HCT116 (cell line): ENCODE results near the gene ATN1. TPM values are rescaled to one million over a fixed set of nuclear protein-coding genes. Genes with fewer than 3 reads are reported as not detected.

ENCODE experiments used
- ATAC-seq: fragments of 200-7000 bp; cut with Tn5 transposase; 2 replicates; pipeline ENCODE4 v1.9.1; 2020; ENCODE audit warnings: mild to moderate bottlenecking, moderate library complexity
- BruUV-seq: library from RNA; stranded (reverse); fragments of 400-500 nt; replicated peaks from 2 replicates; lab custom pipeline; 2021; lab: Mats Ljungman, UMichigan
- CTCF ChIA-PET: fragments of 300-600 bp; sonication (Branson Sonifier 250); formaldehyde crosslinking; loops from one replicate; lab custom pipeline; 2021; ENCODE audit warnings: antibody characterized with exemption; lab: Charles Lee
- POLR2A ChIA-PET: fragments of 300-600, 350-600 bp; sonication (Branson Sonifier 250); formaldehyde crosslinking; loops from one replicate; lab custom pipeline; 2021; ENCODE audit warnings: antibody characterized with exemption; lab: Charles Lee
- RAD21 ChIA-PET, 2 experiments: fragments of 300-600 bp; sonication (Branson Sonifier 250); formaldehyde crosslinking; loops; one replicate each; lab custom pipeline; 2023; ENCODE audit warnings: low total read pairs in 2 of 2; ENCODE audit not compliant: uncharacterized antibody in 2 of 2, unreplicated experiment in 2 of 2, low non-redundant PET in 1 of 2; lab: Charles Lee
- DNase-seq: peaks from one replicate; pipeline ENCODE4 v3.0.0-alpha.2; 2010; ENCODE audit warnings: low read depth, low spot score
- H2AFZ ChIP-seq: fragments of 200-600 bp; shearing (Covaris generic), sonication (generic); 2 replicates; pipeline ENCODE4 v1.6.1; 2017; ENCODE audit warnings: low read depth, mixed run types, mixed read lengths, antibody characterized with exemption, low read length; ENCODE audit not compliant: poor library complexity, severe bottlenecking
- H3K27ac ChIP-seq: 2 replicates; pipeline ENCODE4 v1.5.1; 2012; ENCODE audit warnings: low read depth, low read length
- H3K27me3 ChIP-seq: fragments of 200-600 bp; sonication (generic); 2 replicates; pipeline ENCODE4 v1.6.1; 2016; ENCODE audit warnings: mixed run types, low read length, mixed read lengths; ENCODE audit not compliant: insufficient read depth
- H3K36me3 ChIP-seq, 2 experiments: fragments of 200-500 bp in 1 of 2; fragments of 200-600 bp in 1 of 2; sonication (Bioruptor generic) in 1 of 2; sonication (generic) in 1 of 2; 2 replicates each; pipeline versions ENCODE4 v1.5.1 to v1.6.1; 2014 to 2016; ENCODE audit warnings: low read length in 2 of 2, inconsistent platforms in 1 of 2, mixed read lengths in 1 of 2, mixed run types in 1 of 2; ENCODE audit not compliant: insufficient read depth in 2 of 2, control insufficient read depth in 1 of 2
- H3K4me1 ChIP-seq, 2 experiments: fragments of 200-600 bp in 1 of 2; sonication (generic) in 1 of 2; 2 replicates each; pipeline versions ENCODE4 v1.5.1 to v1.6.1; 2012 to 2017; ENCODE audit warnings: low read length in 2 of 2, inconsistent platforms in 1 of 2, mild to moderate bottlenecking in 1 of 2, mixed read lengths in 1 of 2, mixed run types in 1 of 2, moderate library complexity in 1 of 2; ENCODE audit not compliant: insufficient read depth in 2 of 2, control insufficient read depth in 1 of 2
- H3K4me2 ChIP-seq: fragments of 200-600 bp; sonication (generic); 2 replicates; pipeline ENCODE4 v1.6.1; 2017; ENCODE audit warnings: mixed run types, low read length, mixed read lengths
- H3K4me3 ChIP-seq, 2 experiments: fragments of 200-600 bp in 1 of 2; sonication (generic) in 1 of 2; replicated peaks in 1 of 2; 2 replicates each; pipeline ENCODE4 v1.5.1; 2011 to 2016; ENCODE audit warnings: low read length in 2 of 2, control low read depth in 1 of 2, low read depth in 1 of 2, mild to moderate bottlenecking in 1 of 2, mixed read lengths in 1 of 2, mixed run types in 1 of 2
- H3K79me2 ChIP-seq: fragments of 200-600 bp; sonication (generic); 2 replicates; pipeline ENCODE4 v1.6.1; 2017; ENCODE audit warnings: mild to moderate bottlenecking, mixed run types, low read length, moderate library complexity, mixed read lengths; ENCODE audit not compliant: insufficient read depth
- H3K9ac ChIP-seq: fragments of 200-600 bp; sonication (generic); 2 replicates; pipeline ENCODE4 v1.6.1; 2016; ENCODE audit warnings: low read length, mixed read lengths
- H3K9me2 ChIP-seq: fragments of 200-600 bp; sonication (generic), shearing (Covaris generic); 2 replicates; pipeline ENCODE4 v1.6.1; 2017; ENCODE audit warnings: mixed run types, mild to moderate bottlenecking, moderate library complexity; ENCODE audit not compliant: insufficient read depth
- H3K9me3 ChIP-seq, 2 experiments: fragments of 200-500 bp in 1 of 2; fragments of 200-600 bp in 1 of 2; sonication (Bioruptor generic) in 1 of 2; sonication (generic) in 1 of 2; 2 replicates each; pipeline ENCODE4 v1.6.1; 2014 to 2017; ENCODE audit warnings: low read length in 2 of 2, mixed read lengths in 2 of 2, inconsistent platforms in 1 of 2, low read depth in 1 of 2, mild to moderate bottlenecking in 1 of 2, mixed run types in 1 of 2, moderate library complexity in 1 of 2; ENCODE audit not compliant: control insufficient read depth in 1 of 2, insufficient read depth in 1 of 2
- H4K20me1 ChIP-seq: fragments of 200-600 bp; sonication (generic), shearing (Covaris generic); 2 replicates; pipeline ENCODE4 v1.6.1; 2017; ENCODE audit warnings: mixed run types, mild to moderate bottlenecking, moderate library complexity; ENCODE audit not compliant: insufficient read depth
- CEBPB ChIP-seq: IDR thresholded peaks from 2 replicates; pipeline ENCODE4 v1.6.1; 2012; ENCODE audit warnings: low read depth
- RAD21 ChIP-seq: IDR thresholded peaks from 2 replicates; pipeline ENCODE4 v1.6.1; 2012; ENCODE audit warnings: low read depth, mild to moderate bottlenecking
- SIN3A ChIP-seq: IDR thresholded peaks from 2 replicates; pipeline ENCODE4 v1.6.1; 2012; ENCODE audit warnings: low read depth
- SP1 ChIP-seq: IDR thresholded peaks from 2 replicates; pipeline ENCODE4 v1.6.1; 2012; ENCODE audit warnings: low read depth
- ZFX ChIP-seq: fragments of 450-650 bp; IDR thresholded peaks from 2 replicates; pipeline ENCODE4 v1.6.1; 2017
- intact Hi-C: fragments of 100-400 bp; cut with micrococcal nuclease; formaldehyde crosslinking; loops from 2 replicates; pipeline ENCODE4 v1.10.0; 2022
- total RNA-seq: library from RNA; stranded (reverse); gene quantifications from one replicate; pipeline ENCODE4 v1.2.1, GENCODE V29; 2021; ENCODE audit not compliant: unreplicated experiment
- TF ChIP-seq, protein P1 (sequence below): IDR thresholded peaks from 2 replicates; pipeline ENCODE4 v1.6.1; 2011; ENCODE audit warnings: mild to moderate bottlenecking, low read length, moderate library complexity; ENCODE audit not compliant: insufficient replicate concordance; ENCODE audit errors: extremely low read depth
- TF ChIP-seq, protein P2 (sequence below): IDR thresholded peaks from 2 replicates; pipeline ENCODE4 v1.6.1; 2012; ENCODE audit warnings: low read depth
- TF ChIP-seq, protein P3 (sequence below), 3 experiments: fragments of 200-600 bp in 1 of 3; sonication (generic) in 1 of 3; IDR thresholded peaks in 2 of 3; conservative IDR thresholded peaks in 1 of 3; 2 replicates each; pipeline ENCODE4 v1.5.1; 2012 to 2017; ENCODE audit warnings: low read depth in 2 of 3, low read length in 2 of 3, antibody characterized with exemption in 1 of 3, borderline replicate concordance in 1 of 3, control low read depth in 1 of 3, mild to moderate bottlenecking in 1 of 3, mixed read lengths in 1 of 3, mixed run types in 1 of 3, moderate library complexity in 1 of 3; ENCODE audit not compliant: insufficient read depth in 1 of 3

Gene ATN1
- total RNA-seq, 1 experiment from 2014 or later: 104 TPM

DNA sequence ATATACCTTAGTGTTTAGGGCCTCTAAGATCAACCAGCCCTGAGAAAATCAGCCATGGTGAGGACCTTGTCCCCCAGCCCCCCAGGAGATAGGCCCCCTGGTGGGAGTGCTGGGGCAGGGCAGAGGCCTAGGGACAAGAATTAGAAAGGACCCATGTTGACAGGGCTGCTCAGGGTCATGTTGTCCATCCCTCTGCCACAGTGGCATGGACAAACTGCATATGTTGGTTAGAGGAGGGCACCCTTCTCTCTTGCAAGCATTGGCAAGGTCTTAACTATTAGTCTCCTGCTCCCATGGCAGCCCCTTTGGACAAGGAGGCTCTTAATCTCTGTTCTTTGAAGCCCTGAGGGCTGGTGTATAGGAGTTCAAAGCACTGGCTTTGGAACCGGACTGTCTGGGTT is 22.6 kb downstream of the ATN1 start:
- H4K20me1 ChIP-seq: no peaks in the 10 kb centered on the region
- no peaks in the 10 kb centered on the region for H3K9me2 ChIP-seq
- no peaks in the 10 kb centered on the region for H3K9me3 ChIP-seq
- H3K9ac ChIP-seq: no peak overlapping the region
- peaks cover 17 to 38% of the 10 kb centered on the region in 2 experiments for H3K4me1 ChIP-seq
- no TSS peak for BruUV-seq
- no peak overlapping the region for H3K4me3 ChIP-seq
- intact Hi-C loops: no loop called here
- no peak overlapping the region for H2AFZ ChIP-seq
- peaks cover 9% of the 10 kb centered on the region; the same call in 1 of the 2 replicates for H3K79me2 ChIP-seq
- H3K27me3 ChIP-seq: no peaks in the 10 kb centered on the region
- TF ChIP-seq, protein P1, sequence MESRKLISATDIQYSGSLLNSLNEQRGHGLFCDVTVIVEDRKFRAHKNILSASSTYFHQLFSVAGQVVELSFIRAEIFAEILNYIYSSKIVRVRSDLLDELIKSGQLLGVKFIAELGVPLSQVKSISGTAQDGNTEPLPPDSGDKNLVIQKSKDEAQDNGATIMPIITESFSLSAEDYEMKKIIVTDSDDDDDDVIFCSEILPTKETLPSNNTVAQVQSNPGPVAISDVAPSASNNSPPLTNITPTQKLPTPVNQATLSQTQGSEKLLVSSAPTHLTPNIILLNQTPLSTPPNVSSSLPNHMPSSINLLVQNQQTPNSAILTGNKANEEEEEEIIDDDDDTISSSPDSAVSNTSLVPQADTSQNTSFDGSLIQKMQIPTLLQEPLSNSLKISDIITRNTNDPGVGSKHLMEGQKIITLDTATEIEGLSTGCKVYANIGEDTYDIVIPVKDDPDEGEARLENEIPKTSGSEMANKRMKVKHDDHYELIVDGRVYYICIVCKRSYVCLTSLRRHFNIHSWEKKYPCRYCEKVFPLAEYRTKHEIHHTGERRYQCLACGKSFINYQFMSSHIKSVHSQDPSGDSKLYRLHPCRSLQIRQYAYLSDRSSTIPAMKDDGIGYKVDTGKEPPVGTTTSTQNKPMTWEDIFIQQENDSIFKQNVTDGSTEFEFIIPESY: no peak
- TF ChIP-seq ZFX (no peak), SIN3A (no peak), RAD21 (no peak), SP1 (no peak), CEBPB (no peak)
- TF ChIP-seq, protein P2, sequence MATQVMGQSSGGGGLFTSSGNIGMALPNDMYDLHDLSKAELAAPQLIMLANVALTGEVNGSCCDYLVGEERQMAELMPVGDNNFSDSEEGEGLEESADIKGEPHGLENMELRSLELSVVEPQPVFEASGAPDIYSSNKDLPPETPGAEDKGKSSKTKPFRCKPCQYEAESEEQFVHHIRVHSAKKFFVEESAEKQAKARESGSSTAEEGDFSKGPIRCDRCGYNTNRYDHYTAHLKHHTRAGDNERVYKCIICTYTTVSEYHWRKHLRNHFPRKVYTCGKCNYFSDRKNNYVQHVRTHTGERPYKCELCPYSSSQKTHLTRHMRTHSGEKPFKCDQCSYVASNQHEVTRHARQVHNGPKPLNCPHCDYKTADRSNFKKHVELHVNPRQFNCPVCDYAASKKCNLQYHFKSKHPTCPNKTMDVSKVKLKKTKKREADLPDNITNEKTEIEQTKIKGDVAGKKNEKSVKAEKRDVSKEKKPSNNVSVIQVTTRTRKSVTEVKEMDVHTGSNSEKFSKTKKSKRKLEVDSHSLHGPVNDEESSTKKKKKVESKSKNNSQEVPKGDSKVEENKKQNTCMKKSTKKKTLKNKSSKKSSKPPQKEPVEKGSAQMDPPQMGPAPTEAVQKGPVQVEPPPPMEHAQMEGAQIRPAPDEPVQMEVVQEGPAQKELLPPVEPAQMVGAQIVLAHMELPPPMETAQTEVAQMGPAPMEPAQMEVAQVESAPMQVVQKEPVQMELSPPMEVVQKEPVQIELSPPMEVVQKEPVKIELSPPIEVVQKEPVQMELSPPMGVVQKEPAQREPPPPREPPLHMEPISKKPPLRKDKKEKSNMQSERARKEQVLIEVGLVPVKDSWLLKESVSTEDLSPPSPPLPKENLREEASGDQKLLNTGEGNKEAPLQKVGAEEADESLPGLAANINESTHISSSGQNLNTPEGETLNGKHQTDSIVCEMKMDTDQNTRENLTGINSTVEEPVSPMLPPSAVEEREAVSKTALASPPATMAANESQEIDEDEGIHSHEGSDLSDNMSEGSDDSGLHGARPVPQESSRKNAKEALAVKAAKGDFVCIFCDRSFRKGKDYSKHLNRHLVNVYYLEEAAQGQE: no peak
- TF ChIP-seq, protein P3, sequence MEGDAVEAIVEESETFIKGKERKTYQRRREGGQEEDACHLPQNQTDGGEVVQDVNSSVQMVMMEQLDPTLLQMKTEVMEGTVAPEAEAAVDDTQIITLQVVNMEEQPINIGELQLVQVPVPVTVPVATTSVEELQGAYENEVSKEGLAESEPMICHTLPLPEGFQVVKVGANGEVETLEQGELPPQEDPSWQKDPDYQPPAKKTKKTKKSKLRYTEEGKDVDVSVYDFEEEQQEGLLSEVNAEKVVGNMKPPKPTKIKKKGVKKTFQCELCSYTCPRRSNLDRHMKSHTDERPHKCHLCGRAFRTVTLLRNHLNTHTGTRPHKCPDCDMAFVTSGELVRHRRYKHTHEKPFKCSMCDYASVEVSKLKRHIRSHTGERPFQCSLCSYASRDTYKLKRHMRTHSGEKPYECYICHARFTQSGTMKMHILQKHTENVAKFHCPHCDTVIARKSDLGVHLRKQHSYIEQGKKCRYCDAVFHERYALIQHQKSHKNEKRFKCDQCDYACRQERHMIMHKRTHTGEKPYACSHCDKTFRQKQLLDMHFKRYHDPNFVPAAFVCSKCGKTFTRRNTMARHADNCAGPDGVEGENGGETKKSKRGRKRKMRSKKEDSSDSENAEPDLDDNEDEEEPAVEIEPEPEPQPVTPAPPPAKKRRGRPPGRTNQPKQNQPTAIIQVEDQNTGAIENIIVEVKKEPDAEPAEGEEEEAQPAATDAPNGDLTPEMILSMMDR (IDR thresholded peaks at IDR 0.05 in 2 of 3, conservative IDR thresholded peaks at IDR 0.05 in 1 of 3; ENCODE audit: borderline replicate concordance in 1 of 3, insufficient read depth in 1 of 3, low read depth in 2 of 3, low read length in 2 of 3): peak in 2 of 3 experiments; percentile 40 to 49; a peak in 4 of 6 replicates
- DNase-seq (no peak), ATAC-seq (no peak)
- no peaks in the 10 kb centered on the region for H3K36me3 ChIP-seq
- ChIA-PET CTCF (interaction anchor here (0.7 kb wide), 1 partner anchor 11 kb away, joined by 4 read pairs; no protein-coding TSS in a partner anchor), RAD21 (no interaction called here), POLR2A (interaction anchor here (7.7 kb wide), 1 partner anchor 12 kb away, joined by 269 read pairs; no protein-coding TSS in a partner anchor)
- H3K27ac ChIP-seq: no peak overlapping the region
- H3K4me2 ChIP-seq: no peak overlapping the region
